Measurements from ENCODE around the gene ZNF280A.
A peak's percentile ranks its signal among the peaks of the same experiment; 100 is the strongest.

ZNF280A gene

DNA sequence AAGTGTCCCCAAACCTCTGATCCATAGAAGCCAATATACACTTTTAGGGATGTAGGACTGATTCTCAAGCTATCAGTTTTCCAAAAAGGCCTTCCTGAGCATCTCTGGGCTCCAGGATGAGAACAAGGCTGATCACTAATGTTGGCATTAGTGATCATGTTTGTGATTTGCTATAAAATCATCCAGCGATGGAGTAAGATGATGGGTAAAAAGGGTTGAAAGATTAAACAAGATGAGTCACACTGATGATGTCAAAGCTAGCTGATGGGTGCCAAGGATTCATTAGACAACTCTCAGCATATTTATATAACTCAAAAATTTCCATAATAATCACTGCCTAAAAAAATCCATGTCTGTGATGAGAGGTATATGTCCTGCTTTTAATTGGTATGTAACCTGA lies 54.3 kb downstream of the ZNF280A start:
- DNase-seq: no peak

DNA sequence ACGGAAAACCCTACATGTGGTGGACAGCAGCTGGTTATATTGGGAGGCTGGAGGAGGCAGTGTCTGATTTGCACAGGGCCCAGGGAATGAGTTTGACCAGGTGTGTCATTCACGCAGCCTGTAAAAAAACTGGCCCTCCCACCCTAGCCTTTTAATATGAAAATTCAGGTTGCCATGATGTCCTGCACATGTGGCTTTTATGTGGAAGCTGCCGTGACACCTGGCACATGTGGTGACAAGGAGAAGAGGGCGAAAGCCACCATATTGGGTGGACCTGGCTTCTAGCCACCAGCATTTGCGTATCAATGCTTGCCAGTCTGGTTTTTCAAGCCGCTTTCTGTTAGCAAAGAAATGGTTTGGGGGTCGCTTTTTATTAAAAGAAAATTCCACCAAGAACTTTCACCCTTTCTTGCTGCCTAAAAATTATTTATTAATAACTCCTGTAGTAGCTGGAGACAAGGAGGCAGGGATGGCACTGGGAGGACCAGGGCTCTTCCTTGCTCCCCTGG lies 54.9 kb downstream of the ZNF280A start:
- no peak for DNase-seq

DNA sequence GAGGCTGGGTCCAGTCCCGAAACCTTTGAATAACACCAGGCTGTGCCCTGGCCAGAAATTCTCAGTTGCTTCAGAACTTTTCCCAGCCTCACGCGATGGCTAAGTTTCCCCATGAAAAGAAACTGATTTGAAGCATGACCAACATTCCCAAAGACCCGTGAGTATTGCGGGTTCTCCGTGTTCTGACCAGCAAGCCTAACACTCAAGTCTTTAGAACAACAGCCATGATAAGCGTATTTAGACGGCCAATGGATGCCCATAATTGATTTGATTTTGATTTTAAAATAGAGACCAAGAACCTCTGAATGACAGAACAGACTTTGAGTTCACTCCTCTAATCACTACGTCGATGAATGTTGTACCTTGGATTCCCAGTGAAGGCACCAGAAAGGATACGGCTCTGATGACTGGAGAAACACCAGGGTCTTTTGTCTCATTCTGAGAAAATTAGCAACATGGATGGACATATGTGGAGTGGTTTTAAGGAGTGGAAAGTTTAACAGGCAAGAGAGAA lies 55.5 kb downstream of the ZNF280A start:
- no peak for DNase-seq

DNA sequence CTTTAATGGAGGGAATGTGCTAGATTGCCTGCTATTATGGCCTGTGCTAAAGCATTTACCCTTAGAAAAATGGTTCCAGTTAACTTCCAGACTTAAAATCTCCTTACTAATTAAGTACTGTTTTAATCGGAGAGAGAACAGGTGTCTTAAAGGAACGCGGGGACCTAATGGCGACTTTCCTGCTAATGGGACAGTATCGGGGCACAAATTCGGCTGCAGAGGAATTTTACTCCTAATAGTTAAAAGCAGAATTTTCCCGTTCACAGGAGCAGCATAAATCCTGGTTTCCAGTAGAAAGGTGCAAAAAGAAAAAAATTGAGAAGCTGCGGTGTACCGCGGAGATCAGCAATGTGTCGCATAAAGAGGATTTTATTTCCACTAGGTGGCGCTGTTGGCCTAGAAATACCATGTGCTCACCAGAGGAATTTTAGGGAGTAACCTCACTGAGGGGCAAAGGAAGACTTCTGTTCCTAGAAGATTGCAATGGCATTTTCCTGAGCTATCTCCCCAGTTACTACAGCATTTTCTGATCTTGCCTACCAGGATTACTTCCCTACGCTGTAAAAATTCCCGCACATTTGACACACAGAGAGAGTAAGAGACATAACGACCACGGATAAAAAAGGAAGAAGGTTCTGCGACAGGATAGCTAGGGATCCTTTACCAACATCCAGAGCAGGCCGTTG lies 56.1 kb downstream of the ZNF280A start:
- DNase-seq: peak; percentile 59

All from fibroblast of skin of right quadriceps (primary cell).